ENCODE data around the gene FBP1. TPM values are rescaled to one million over a fixed set of nuclear protein-coding genes. Genes with fewer than 3 reads are reported as not detected.
"Not testable (repeated sequence)": the region's sequence is repeated elsewhere in the genome, so short reads cannot be mapped to it uniquely, and the experiment has no call there.

Gene FBP1
- total RNA-seq, 2 donors from 2014 or later = 0.95 to 1.0 TPM

DNA sequence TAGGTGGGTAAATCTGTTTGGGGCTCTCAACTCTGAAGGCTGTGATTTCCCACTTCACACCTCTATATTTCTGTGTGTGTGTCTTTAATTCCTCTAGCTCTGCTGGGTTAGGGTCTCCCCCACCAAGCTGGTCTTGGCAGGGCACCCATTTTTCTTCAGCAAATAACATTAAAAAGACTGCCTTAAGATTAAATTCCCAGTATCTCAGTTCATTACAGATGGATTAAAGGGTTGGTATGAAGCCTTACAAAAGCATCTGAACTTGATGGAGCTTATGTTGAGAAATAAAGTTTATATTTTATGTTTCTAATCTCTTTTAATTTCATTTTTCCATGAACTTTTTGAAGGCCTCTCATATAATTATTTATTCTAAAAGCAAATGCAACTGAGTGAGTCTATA lies 72.8 kb downstream of the FBP1 start:
- Histone ChIP-seq H3K4me3 (ENCODE audit: low read length) (no peak overlapping the region), H3K27ac (ENCODE audit: low read depth, low read length) (no peak overlapping the region), H3K9me3 (ENCODE audit: control insufficient read depth, low read length) (no peaks in the 10 kb centered on the region), H3K36me3 (ENCODE audit: control insufficient read depth, insufficient read depth, low read length) (no peaks in the 10 kb centered on the region), H3K27me3 (ENCODE audit: control insufficient read depth, insufficient read depth, low read length, poor library complexity, severe bottlenecking) (no peaks in the 10 kb centered on the region), H3K4me1 (ENCODE audit: control insufficient read depth, insufficient read depth, low read length) (no peaks in the 10 kb centered on the region), H3K9ac (ENCODE audit: extremely low read depth, low read length, poor library complexity, severe bottlenecking) (no peak overlapping the region)
- DNase-seq = no peak
- Mint-ChIP-seq H3K36me3 (ENCODE audit: low read depth) (peaks cover 42% of the 10 kb centered on the region), H3K27me3 (ENCODE audit: insufficient read depth) (peaks cover 6% of the 10 kb centered on the region), H3K27ac (no peak overlapping the region), H3K4me1 (no peaks in the 10 kb centered on the region), H3K4me3 (no peak overlapping the region), H3K9me3 (peaks cover 13% of the 10 kb centered on the region)
- TF ChIP-seq, protein P1, sequence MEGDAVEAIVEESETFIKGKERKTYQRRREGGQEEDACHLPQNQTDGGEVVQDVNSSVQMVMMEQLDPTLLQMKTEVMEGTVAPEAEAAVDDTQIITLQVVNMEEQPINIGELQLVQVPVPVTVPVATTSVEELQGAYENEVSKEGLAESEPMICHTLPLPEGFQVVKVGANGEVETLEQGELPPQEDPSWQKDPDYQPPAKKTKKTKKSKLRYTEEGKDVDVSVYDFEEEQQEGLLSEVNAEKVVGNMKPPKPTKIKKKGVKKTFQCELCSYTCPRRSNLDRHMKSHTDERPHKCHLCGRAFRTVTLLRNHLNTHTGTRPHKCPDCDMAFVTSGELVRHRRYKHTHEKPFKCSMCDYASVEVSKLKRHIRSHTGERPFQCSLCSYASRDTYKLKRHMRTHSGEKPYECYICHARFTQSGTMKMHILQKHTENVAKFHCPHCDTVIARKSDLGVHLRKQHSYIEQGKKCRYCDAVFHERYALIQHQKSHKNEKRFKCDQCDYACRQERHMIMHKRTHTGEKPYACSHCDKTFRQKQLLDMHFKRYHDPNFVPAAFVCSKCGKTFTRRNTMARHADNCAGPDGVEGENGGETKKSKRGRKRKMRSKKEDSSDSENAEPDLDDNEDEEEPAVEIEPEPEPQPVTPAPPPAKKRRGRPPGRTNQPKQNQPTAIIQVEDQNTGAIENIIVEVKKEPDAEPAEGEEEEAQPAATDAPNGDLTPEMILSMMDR (conservative IDR thresholded peaks at IDR 0.05) = no peak

DNA sequence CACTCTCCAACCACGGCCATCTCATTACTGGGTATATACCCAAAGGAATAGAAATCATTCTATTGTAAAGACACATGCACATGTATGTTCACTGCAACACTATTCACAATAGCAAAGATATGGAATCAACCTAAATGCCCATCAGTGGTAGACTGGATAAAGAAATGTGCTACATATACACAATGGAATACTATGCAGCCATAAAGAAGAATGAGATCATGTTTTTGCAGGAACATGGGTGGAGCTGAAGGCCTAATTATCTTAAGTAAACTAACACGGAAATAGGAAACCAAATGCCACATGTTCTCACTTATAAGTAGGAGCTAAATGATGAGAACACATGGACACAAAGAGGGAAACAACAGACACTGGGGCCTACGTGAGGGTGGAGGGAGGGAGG lies 75.0 kb downstream of the FBP1 start:
- H3K4me1 ChIP-seq (ENCODE audit: control insufficient read depth, insufficient read depth, low read length); H3K36me3 ChIP-seq (ENCODE audit: control insufficient read depth, insufficient read depth, low read length); H3K4me3 Mint-ChIP-seq; H3K27ac ChIP-seq (ENCODE audit: low read depth, low read length); H3K4me1 Mint-ChIP-seq; H3K27ac Mint-ChIP-seq; H3K27me3 Mint-ChIP-seq (ENCODE audit: insufficient read depth); H3K9me3 ChIP-seq (ENCODE audit: control insufficient read depth, low read length); H3K9ac ChIP-seq (ENCODE audit: extremely low read depth, low read length, poor library complexity, severe bottlenecking); H3K27me3 ChIP-seq (ENCODE audit: control insufficient read depth, insufficient read depth, low read length, poor library complexity, severe bottlenecking); H3K4me3 ChIP-seq (ENCODE audit: low read length); DNase-seq: not testable (repeated sequence)
- Mint-ChIP-seq H3K9me3 (peaks cover 13% of the 10 kb centered on the region), H3K36me3 (ENCODE audit: low read depth) (peaks cover 54% of the 10 kb centered on the region)
- WGBS, 2 experiments (ENCODE audit: insufficient coverage in 1 of 2, insufficient read length in 1 of 2) = 62 to 80% methylated on average over 2 to 3 of the region's 3 CpGs

DNA sequence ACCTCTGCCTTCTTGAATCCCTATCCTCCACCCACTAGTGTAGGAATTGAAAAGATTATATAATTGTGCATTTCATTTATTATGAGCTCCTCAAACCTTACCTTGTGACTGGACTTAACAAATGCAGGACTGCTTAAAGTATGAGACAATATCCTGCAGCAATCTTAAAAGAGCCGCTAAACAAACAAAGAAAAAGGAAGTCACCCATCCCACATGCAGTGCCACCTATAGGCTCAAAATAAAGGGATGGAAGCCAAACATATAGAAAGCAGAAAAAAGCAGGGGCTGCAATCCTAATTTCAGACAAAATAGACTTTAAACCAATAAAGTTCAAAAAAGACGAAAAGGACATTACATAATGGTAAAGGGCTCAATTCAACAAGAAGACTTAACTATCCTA lies 75.8 kb downstream of the FBP1 start:
- Histone ChIP-seq H3K9ac (ENCODE audit: extremely low read depth, low read length, poor library complexity, severe bottlenecking) (no peak overlapping the region), H3K36me3 (ENCODE audit: control insufficient read depth, insufficient read depth, low read length) (peaks cover 4% of the 10 kb centered on the region), H3K27me3 (ENCODE audit: control insufficient read depth, insufficient read depth, low read length, poor library complexity, severe bottlenecking) (no peaks in the 10 kb centered on the region), H3K4me1 (ENCODE audit: control insufficient read depth, insufficient read depth, low read length) (no peaks in the 10 kb centered on the region), H3K27ac (ENCODE audit: low read depth, low read length) (no peak overlapping the region), H3K9me3 (ENCODE audit: control insufficient read depth, low read length) (no peaks in the 10 kb centered on the region), H3K4me3 (ENCODE audit: low read length) (no peak overlapping the region)
- Mint-ChIP-seq H3K9me3 (peaks cover 13% of the 10 kb centered on the region), H3K27me3 (ENCODE audit: insufficient read depth) (no peaks in the 10 kb centered on the region), H3K36me3 (ENCODE audit: low read depth) (peaks cover 60% of the 10 kb centered on the region), H3K4me1 (no peaks in the 10 kb centered on the region), H3K27ac (no peak overlapping the region), H3K4me3 (no peak overlapping the region)
- no peak for DNase-seq
- TF ChIP-seq, protein P1 (conservative IDR thresholded peaks at IDR 0.05) = peak; percentile 34
- 86 to 96% methylated on average over 1 to 2 of the region's 2 CpGs for WGBS, 2 experiments (ENCODE audit: insufficient coverage in 1 of 2, insufficient read length in 1 of 2)

DNA sequence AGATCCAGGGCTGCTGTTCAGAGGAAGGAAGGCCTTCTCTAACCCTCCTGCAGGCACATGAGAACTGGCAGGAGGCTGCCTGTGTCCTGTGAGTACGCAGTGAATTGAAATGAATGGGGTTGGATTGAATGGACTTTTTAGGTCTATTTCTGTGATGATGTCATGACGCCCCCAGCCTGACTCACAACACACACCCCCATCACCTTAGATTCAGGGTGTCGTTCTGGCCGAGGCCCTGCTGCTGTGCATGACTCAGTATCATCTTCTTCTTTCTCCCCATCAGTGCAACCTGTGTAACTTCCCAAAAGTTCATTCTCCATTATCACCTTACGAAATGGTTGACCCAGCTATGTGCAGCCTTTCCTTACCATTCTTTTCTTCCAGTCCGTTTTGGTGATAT lies 79.1 kb downstream of the FBP1 start:
- no peaks in the 10 kb centered on the region for H3K4me1 ChIP-seq (ENCODE audit: control insufficient read depth, insufficient read depth, low read length)
- 91 to 100% methylated on average over 2 to 4 of the region's 6 CpGs for WGBS, 2 experiments (ENCODE audit: insufficient coverage in 1 of 2, insufficient read length in 1 of 2)
- no peaks in the 10 kb centered on the region for H3K9me3 ChIP-seq (ENCODE audit: control insufficient read depth, low read length)
- Mint-ChIP-seq H3K27ac (no peak overlapping the region), H3K27me3 (ENCODE audit: insufficient read depth) (peaks cover 19% of the 10 kb centered on the region), H3K4me1 (peaks cover 14% of the 10 kb centered on the region), H3K9me3 (peaks cover 7% of the 10 kb centered on the region), H3K4me3 (no peak overlapping the region), H3K36me3 (ENCODE audit: low read depth) (peaks cover 46% of the 10 kb centered on the region)
- H3K36me3 ChIP-seq (ENCODE audit: control insufficient read depth, insufficient read depth, low read length) = peaks cover 4% of the 10 kb centered on the region
- H3K27ac ChIP-seq (ENCODE audit: low read depth, low read length) = no peak overlapping the region
- no peak overlapping the region for H3K9ac ChIP-seq (ENCODE audit: extremely low read depth, low read length, poor library complexity, severe bottlenecking)
- H3K27me3 ChIP-seq (ENCODE audit: control insufficient read depth, insufficient read depth, low read length, poor library complexity, severe bottlenecking) = peaks cover 4% of the 10 kb centered on the region
- H3K4me3 ChIP-seq (ENCODE audit: low read length) = no peak overlapping the region
- DNase-seq = no peak
- TF ChIP-seq, protein P1 (conservative IDR thresholded peaks at IDR 0.05) = no peak
